Erythroblast (primary cell): ENCODE measurements around the gene CARD19.

Source experiments
- GATA1 ChIP-seq: IDR thresholded peaks from 2 replicates; pipeline ENCODE4 v1.6.1; 2011; ENCODE audit warnings: low read depth, mild to moderate bottlenecking, control low read depth, low read length, moderate library complexity
- POLR2A ChIP-seq: IDR thresholded peaks from 2 replicates; pipeline ENCODE4 v1.6.1; 2011; ENCODE audit warnings: mild to moderate bottlenecking, low read length

- no peak for TF ChIP-seq POLR2A
- TF ChIP-seq GATA1: no peak
These were observed 880 bp downstream of the CARD19 start for GRCh38 chr9:93096811-93097382.
